CD4-positive, alpha-beta memory T cell (primary cell): Measurements from ENCODE around the gene MOB2. TPM values are rescaled to one million over a fixed set of nuclear protein-coding genes. Genes with fewer than 3 reads are reported as not detected.

Source experiments
- CTCF ChIA-PET: fragments of 350-600 bp; sonication (Branson Sonifier 250); formaldehyde crosslinking; loops from one replicate; lab custom pipeline; 2021; ENCODE audit warnings: inconsistent platforms; ENCODE audit not compliant: partially characterized antibody; lab: Charles Lee
- POLR2A ChIA-PET: fragments of 350-600 bp; sonication (Branson Sonifier 250); formaldehyde crosslinking; loops from one replicate; lab custom pipeline; 2021; ENCODE audit not compliant: partially characterized antibody; lab: Charles Lee
- DNase-seq, 5 donors: peaks; one replicate each; pipeline versions ENCODE4 v3.0.0 to v3.0.0-alpha.2; 2020 to 2022; ENCODE audit warnings: mixed read lengths in 1 of 5
- H3K27ac ChIP-seq: one replicate; pipeline ENCODE4 v1.7.0; 2013; ENCODE audit warnings: low read depth, low read length
- H3K27me3 ChIP-seq: 2 replicates; pipeline ENCODE4 v1.7.0; 2013; ENCODE audit warnings: mild to moderate bottlenecking, low read length, moderate library complexity; ENCODE audit not compliant: insufficient read depth
- H3K36me3 ChIP-seq: 2 replicates; pipeline ENCODE4 v1.7.0; 2013; ENCODE audit warnings: mild to moderate bottlenecking, low read length, moderate library complexity; ENCODE audit not compliant: insufficient read depth
- H3K4me1 ChIP-seq: 2 replicates; pipeline ENCODE4 v1.7.0; 2013; ENCODE audit warnings: mild to moderate bottlenecking, low read length, moderate library complexity; ENCODE audit not compliant: insufficient read depth
- H3K4me3 ChIP-seq, 2 donors: one replicate each; pipeline ENCODE4 v1.7.0; 2013; ENCODE audit warnings: low read length in 2 of 2, mild to moderate bottlenecking in 1 of 2
- H3K9me3 ChIP-seq, 2 donors: one replicate each; pipeline ENCODE4 v1.7.0; 2013; ENCODE audit warnings: low read length in 2 of 2, control low read depth in 1 of 2; ENCODE audit not compliant: control insufficient read depth in 1 of 2
- H3K27ac Mint-ChIP-seq, 7 donors: one replicate each; pipeline ENCODE4 v1.8.0; 2020 to 2021; ENCODE audit warnings: mixed read lengths in 7 of 7, mild to moderate bottlenecking in 6 of 7, inconsistent platforms in 3 of 7, moderate library complexity in 3 of 7
- H3K27me3 Mint-ChIP-seq, 2 donors: one replicate each; pipeline ENCODE4 v1.8.0; 2020 to 2021; ENCODE audit warnings: mixed read lengths in 2 of 2
- H3K36me3 Mint-ChIP-seq, 2 donors: one replicate each; pipeline ENCODE4 v1.8.0; 2020 to 2021; ENCODE audit warnings: mixed read lengths in 2 of 2, inconsistent platforms in 1 of 2, mild to moderate bottlenecking in 1 of 2
- H3K4me1 Mint-ChIP-seq, 4 donors: one replicate each; pipeline ENCODE4 v1.8.0; 2020 to 2021; ENCODE audit warnings: mixed read lengths in 4 of 4, mild to moderate bottlenecking in 1 of 4
- H3K4me3 Mint-ChIP-seq, 8 donors: one replicate each; pipeline ENCODE4 v1.8.0; 2020 to 2021; ENCODE audit warnings: mixed read lengths in 8 of 8, mild to moderate bottlenecking in 7 of 8, moderate library complexity in 6 of 8, inconsistent platforms in 3 of 8
- H3K9me3 Mint-ChIP-seq, 8 donors: one replicate each; pipeline ENCODE4 v1.8.0; 2020 to 2021; ENCODE audit warnings: mixed read lengths in 8 of 8, mild to moderate bottlenecking in 5 of 8, inconsistent platforms in 3 of 8, moderate library complexity in 1 of 8
- intact Hi-C: fragments of 100-400 bp; cut with micrococcal nuclease; formaldehyde crosslinking; loops from one replicate; pipeline ENCODE4 v1.15.1; 2023
- polyA plus RNA-seq, 2 donors: library from polyadenylated mRNA; unstranded; fragments of 300-500 nt; fragmentation: Illumina TruSeq; gene quantifications; one replicate each; pipeline ENCODE4 v1.2.3, GENCODE V29; 2021
- total RNA-seq, 2 experiments: library from RNA; stranded (reverse); gene quantifications; one replicate each; pipeline ENCODE4 v1.2.3, GENCODE V29; 2021

Gene MOB2
- total and polyA plus RNA-seq, 4 experiments from 2014 or later, result 48.8 to 74.1 (median 70.1) TPM

DNA sequence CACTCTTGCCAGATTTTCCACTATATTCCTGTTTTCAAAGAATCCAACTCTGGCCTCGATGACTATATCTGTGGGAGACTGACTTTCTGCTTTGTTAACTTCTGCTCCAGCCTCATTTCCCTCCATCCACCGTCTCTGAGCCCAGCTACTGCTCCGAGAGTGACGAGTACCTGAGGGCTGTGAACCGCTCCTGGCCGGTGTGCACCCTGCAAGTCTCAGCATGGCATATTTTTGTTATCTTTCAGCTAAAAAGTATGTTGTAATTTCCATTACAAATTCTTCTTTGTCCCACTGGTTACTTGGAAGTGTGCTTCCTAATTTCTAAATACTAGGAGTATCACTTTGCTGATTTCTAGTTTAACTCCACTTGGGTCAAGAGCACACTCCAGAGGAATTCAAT is 36.5 kb upstream of the MOB2 start:
- peaks cover 4 to 7% of the 10 kb centered on the region in 2 donors for H3K36me3 Mint-ChIP-seq
- Histone ChIP-seq H3K27ac (no peak overlapping the region), H3K4me1 (peaks cover 47% of the 10 kb centered on the region), H3K9me3 (no peaks in the 10 kb centered on the region), H3K36me3 (no peaks in the 10 kb centered on the region), H3K27me3 (no peaks in the 10 kb centered on the region), H3K4me3 (no peak overlapping the region)
- no peaks in the 10 kb centered on the region for H3K27me3 Mint-ChIP-seq
- H3K4me3 Mint-ChIP-seq, result peak overlapping the region in 2 of 8 donors; percentile 17 to 33
- intact Hi-C loops, result no loop called here
- ChIA-PET POLR2A (no interaction called here), CTCF (no interaction called here)
- no peaks in the 10 kb centered on the region for H3K9me3 Mint-ChIP-seq
- H3K4me1 Mint-ChIP-seq, result peaks cover 37 to 83% (median 56%) of the 10 kb centered on the region in 4 donors
- DNase-seq, result no peak
- peak overlapping the region in 1 of 7 donors; percentile 46 for H3K27ac Mint-ChIP-seq

DNA sequence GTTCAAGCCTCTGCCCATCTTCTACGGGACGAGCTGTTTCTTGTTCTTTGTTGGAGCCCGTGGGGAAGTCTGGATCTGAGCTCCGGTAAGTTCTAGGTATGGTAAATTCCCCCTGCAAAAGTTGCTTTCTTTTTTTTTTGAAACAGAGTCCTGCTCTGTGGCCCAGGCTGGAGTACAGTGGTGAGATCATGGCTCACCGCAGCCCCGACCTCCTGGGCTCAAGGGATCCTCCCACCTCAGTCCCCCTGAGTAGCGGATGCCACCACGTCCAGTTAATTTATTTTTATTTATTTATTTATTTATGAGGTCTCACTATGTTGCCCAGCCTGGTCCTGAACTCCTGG is 35.5 kb upstream of the MOB2 start:
- Histone ChIP-seq H3K9me3 (no peaks in the 10 kb centered on the region), H3K27ac (no peak overlapping the region), H3K4me3 (no peak overlapping the region), H3K27me3 (no peaks in the 10 kb centered on the region), H3K4me1 (peaks cover 56% of the 10 kb centered on the region), H3K36me3 (no peaks in the 10 kb centered on the region)
- intact Hi-C loops, result no loop called here
- Mint-ChIP-seq H3K4me1 (peaks cover 42 to 87% (median 61%) of the 10 kb centered on the region in 4 donors), H3K9me3 (no peaks in the 10 kb centered on the region), H3K4me3 (no peak overlapping the region), H3K27me3 (no peaks in the 10 kb centered on the region), H3K36me3 (peaks cover 4 to 7% of the 10 kb centered on the region in 2 donors), H3K27ac (no peak overlapping the region)
- POLR2A ChIA-PET, result no interaction called here
- CTCF ChIA-PET, result no interaction called here
- DNase-seq, result no peak

DNA sequence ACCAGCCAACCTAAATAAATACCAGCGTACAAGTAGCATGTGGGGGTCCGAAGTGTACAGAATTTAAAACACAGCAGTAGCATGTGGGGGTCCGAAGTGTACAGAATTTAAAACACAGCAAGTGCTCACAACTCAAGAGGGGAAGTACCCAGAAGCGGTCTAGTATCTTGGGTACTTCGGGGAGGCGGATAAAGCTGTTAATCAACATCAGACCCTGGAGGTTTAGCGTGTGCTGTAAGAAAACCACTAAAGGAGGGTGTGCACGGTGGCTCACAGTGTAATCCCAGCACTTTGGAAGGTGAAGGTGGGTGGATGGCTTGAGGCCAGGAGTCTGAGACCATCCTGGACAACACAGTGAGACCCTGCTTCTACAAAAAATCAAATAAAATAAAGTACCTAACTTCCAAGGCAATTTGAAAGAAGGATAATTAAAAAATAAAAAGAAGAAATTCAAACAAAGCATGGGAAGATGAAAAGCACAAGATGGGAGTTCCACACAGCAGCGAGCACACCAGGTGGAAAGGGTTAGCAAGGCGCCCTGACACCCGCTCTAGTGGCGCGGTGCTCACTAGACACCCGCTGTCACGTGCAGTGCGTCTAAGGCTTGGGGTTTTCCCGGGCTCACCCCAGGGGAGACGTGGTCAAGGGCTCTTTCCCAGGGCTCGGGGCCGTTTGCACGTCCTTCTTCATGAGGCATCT is 35.0 kb upstream of the MOB2 start:
- H3K9me3 ChIP-seq, result no peaks in the 10 kb centered on the region
- H3K4me1 Mint-ChIP-seq, result peaks cover 46 to 87% (median 65%) of the 10 kb centered on the region in 4 donors
- peak overlapping the region in 2 of 7 donors; percentile 6 to 22 for H3K27ac Mint-ChIP-seq
- H3K27me3 Mint-ChIP-seq, result no peaks in the 10 kb centered on the region
- peak overlapping the region in 1 of 8 donors; percentile 8 for H3K4me3 Mint-ChIP-seq
- H3K36me3 Mint-ChIP-seq, result peaks cover 4 to 8% of the 10 kb centered on the region in 2 donors
- no peak for DNase-seq
- H3K36me3 ChIP-seq, result no peaks in the 10 kb centered on the region
- H3K4me1 ChIP-seq, result peaks cover 58% of the 10 kb centered on the region
- ChIA-PET POLR2A (no interaction called here), CTCF (no interaction called here)
- no peaks in the 10 kb centered on the region for H3K27me3 ChIP-seq
- no peaks in the 10 kb centered on the region for H3K9me3 Mint-ChIP-seq
- no peak overlapping the region for H3K4me3 ChIP-seq
- H3K27ac ChIP-seq, result no peak overlapping the region
- intact Hi-C loops, result no loop called here

DNA sequence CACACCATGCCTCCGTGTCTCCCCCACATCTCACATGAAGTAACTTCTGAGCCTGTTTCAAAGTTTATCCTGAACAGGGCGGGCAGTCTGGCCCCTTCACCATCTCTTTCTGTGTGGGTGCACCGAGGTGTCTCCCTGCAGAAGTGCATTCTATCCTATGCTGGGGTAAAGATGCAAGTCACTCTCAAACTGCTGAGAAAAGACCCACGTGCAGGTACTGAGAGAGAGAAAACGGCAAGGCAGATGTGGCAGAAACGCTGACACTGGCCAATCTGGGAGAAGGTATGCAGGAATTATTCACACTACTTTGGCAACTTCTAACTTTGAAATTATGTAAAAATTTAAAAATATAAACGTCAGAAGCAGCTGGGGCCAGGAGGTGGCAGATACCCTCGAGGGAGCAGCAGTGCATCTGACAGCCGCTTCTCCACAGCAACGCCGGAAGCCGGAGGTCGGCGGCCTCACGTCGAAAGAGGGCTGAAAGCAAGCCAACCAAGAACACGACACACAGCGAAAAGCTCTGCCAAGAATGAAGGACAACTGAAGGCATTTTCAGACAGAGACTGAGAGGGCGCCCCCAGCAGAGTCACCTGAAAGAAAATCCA is 34.2 kb upstream of the MOB2 start:
- POLR2A ChIA-PET, result no interaction called here
- peak overlapping the region in 1 of 8 donors; percentile 41 for H3K4me3 Mint-ChIP-seq

GRCh38 chr11:1520209-1520662 is 33.7 kb upstream of the MOB2 start:
- no peaks in the 10 kb centered on the region for H3K27me3 Mint-ChIP-seq
- Histone ChIP-seq H3K4me1 (peaks cover 63% of the 10 kb centered on the region), H3K36me3 (no peaks in the 10 kb centered on the region), H3K4me3 (no peak overlapping the region), H3K27me3 (no peaks in the 10 kb centered on the region), H3K27ac (no peak overlapping the region), H3K9me3 (no peaks in the 10 kb centered on the region)
- ChIA-PET POLR2A (no interaction called here), CTCF (interaction anchor here (1.0 kb wide), 1 partner anchor 55 kb away, joined by 3 read pairs; no protein-coding TSS in a partner anchor)
- no peak for DNase-seq
- peak overlapping the region in 1 of 8 donors; percentile 41 for H3K4me3 Mint-ChIP-seq
- H3K36me3 Mint-ChIP-seq, result peaks cover 4 to 12% of the 10 kb centered on the region in 2 donors
- H3K4me1 Mint-ChIP-seq, result peaks cover 50 to 90% (median 72%) of the 10 kb centered on the region in 4 donors
- H3K27ac Mint-ChIP-seq, result no peak overlapping the region
- intact Hi-C loops, result no loop called here
- H3K9me3 Mint-ChIP-seq, result no peaks in the 10 kb centered on the region

More for the DNA sequence above, 34.2 kb upstream of the MOB2 start:
- peaks cover 59% of the 10 kb centered on the region for H3K4me1 ChIP-seq
- H3K27ac ChIP-seq, result no peak overlapping the region
- peak overlapping the region in 3 of 7 donors; percentile 24 to 57 (median 55) for H3K27ac Mint-ChIP-seq
- DNase-seq, result no peak
- intact Hi-C loops, result no loop called here
- no peaks in the 10 kb centered on the region for H3K27me3 Mint-ChIP-seq
- peaks cover 4 to 12% of the 10 kb centered on the region in 2 donors for H3K36me3 Mint-ChIP-seq
- no peaks in the 10 kb centered on the region for H3K36me3 ChIP-seq
- peaks cover 47 to 88% (median 70%) of the 10 kb centered on the region in 4 donors for H3K4me1 Mint-ChIP-seq
- no peaks in the 10 kb centered on the region for H3K27me3 ChIP-seq
- CTCF ChIA-PET, result no interaction called here
- H3K4me3 ChIP-seq, result no peak overlapping the region
- no peaks in the 10 kb centered on the region for H3K9me3 Mint-ChIP-seq
- H3K9me3 ChIP-seq, result no peaks in the 10 kb centered on the region

- no peaks in the 10 kb centered on the region for H3K36me3 ChIP-seq
- DNase-seq, result no peak
- peaks cover 65% of the 10 kb centered on the region for H3K4me1 ChIP-seq
- Mint-ChIP-seq H3K9me3 (no peaks in the 10 kb centered on the region), H3K27ac (peak overlapping the region in 1 of 7 donors; percentile 4), H3K4me1 (peaks cover 50 to 93% (median 73%) of the 10 kb centered on the region in 4 donors), H3K36me3 (peaks cover 4 to 15% of the 10 kb centered on the region in 2 donors), H3K4me3 (peak overlapping the region in 2 of 8 donors; percentile 25 to 31), H3K27me3 (no peaks in the 10 kb centered on the region)
- no peaks in the 10 kb centered on the region for H3K27me3 ChIP-seq
- POLR2A ChIA-PET, result no interaction called here
- no peaks in the 10 kb centered on the region for H3K9me3 ChIP-seq
- no peak overlapping the region for H3K27ac ChIP-seq
- CTCF ChIA-PET, result interaction anchor here (1.0 kb wide), 1 partner anchor 56 kb away, joined by 3 read pairs; no protein-coding TSS in a partner anchor
- no peak overlapping the region for H3K4me3 ChIP-seq
- intact Hi-C loops, result no loop called here
Measured at GRCh38 chr11:1519028-1520010, 32.7 kb upstream of the MOB2 start.
